H9 (cell line): ENCODE results near the gene HOMER1. TPM values are rescaled to one million over a fixed set of nuclear protein-coding genes. Genes with fewer than 3 reads are reported as not detected.

Source experiments
- DNase-seq: peaks from one replicate; pipeline ENCODE4 v3.0.0-alpha.2; 2017
- H2AFZ ChIP-seq: one replicate; pipeline ENCODE4 v1.6.1; 2013; ENCODE audit warnings: mild to moderate bottlenecking, low read length, control low read depth, moderate library complexity
- H2AK5ac ChIP-seq: 2 replicates; pipeline ENCODE4 v1.6.1; 2013; ENCODE audit warnings: low read length, control low read depth, mixed read lengths; ENCODE audit not compliant: insufficient read length
- H2BK120ac ChIP-seq: one replicate; pipeline ENCODE4 v1.6.1; 2013; ENCODE audit warnings: low read depth, mild to moderate bottlenecking, low read length, control low read depth, inconsistent platforms; ENCODE audit not compliant: poor library complexity, severe bottlenecking
- H2BK12ac ChIP-seq: 2 replicates; pipeline ENCODE4 v1.6.1; 2013; ENCODE audit warnings: low read length, control low read depth, mixed read lengths, low read depth; ENCODE audit not compliant: insufficient read length
- H2BK15ac ChIP-seq: 2 replicates; pipeline ENCODE4 v1.6.1; 2013; ENCODE audit warnings: low read depth, low read length, control low read depth
- H2BK20ac ChIP-seq: one replicate; pipeline ENCODE4 v1.6.1; 2013; ENCODE audit warnings: low read depth, mild to moderate bottlenecking, low read length, control low read depth, inconsistent platforms; ENCODE audit not compliant: poor library complexity, severe bottlenecking
- H2BK5ac ChIP-seq: 2 replicates; pipeline ENCODE4 v1.6.1; 2013; ENCODE audit warnings: low read length, control low read depth, mixed read lengths; ENCODE audit not compliant: insufficient read length
- H3K14ac ChIP-seq: 2 replicates; pipeline ENCODE4 v1.6.1; 2013; ENCODE audit warnings: low read length, control low read depth; ENCODE audit not compliant: insufficient read depth
- H3K18ac ChIP-seq: 2 replicates; pipeline ENCODE4 v1.6.1; 2013; ENCODE audit warnings: low read depth, mild to moderate bottlenecking, mixed read lengths, low read length, control low read depth; ENCODE audit not compliant: insufficient read length
- H3K23ac ChIP-seq: 2 replicates; pipeline ENCODE4 v1.6.1; 2013; ENCODE audit warnings: low read length, control low read depth, mixed read lengths, low read depth; ENCODE audit not compliant: insufficient read length
- H3K23me2 ChIP-seq: 2 replicates; pipeline ENCODE4 v1.6.1; 2013; ENCODE audit warnings: low read depth, mild to moderate bottlenecking, mixed read lengths, low read length, control low read depth; ENCODE audit not compliant: insufficient read length, poor library complexity, severe bottlenecking
- H3K27ac ChIP-seq: 2 replicates; pipeline ENCODE4 v1.5.1; 2013; ENCODE audit warnings: low read length, control low read depth, mixed read lengths, low read depth; ENCODE audit not compliant: insufficient read length
- H3K27me3 ChIP-seq: 2 replicates; pipeline ENCODE4 v1.6.1; 2013; ENCODE audit warnings: low read length, control low read depth, inconsistent platforms; ENCODE audit not compliant: insufficient read depth
- H3K4ac ChIP-seq: 2 replicates; pipeline ENCODE4 v1.6.1; 2013; ENCODE audit warnings: low read depth, mild to moderate bottlenecking, control low read depth, inconsistent platforms, low read length, moderate library complexity
- H3K4me1 ChIP-seq: 2 replicates; pipeline ENCODE4 v1.6.1; 2013; ENCODE audit warnings: low read length, control low read depth, inconsistent platforms; ENCODE audit not compliant: insufficient read depth
- H3K4me2 ChIP-seq: 2 replicates; pipeline ENCODE4 v1.6.1; 2013; ENCODE audit warnings: low read length, control low read depth, mixed read lengths; ENCODE audit not compliant: insufficient read length, insufficient read depth
- H3K56ac ChIP-seq: 2 replicates; pipeline ENCODE4 v1.6.1; 2013; ENCODE audit warnings: low read depth, mild to moderate bottlenecking, mixed read lengths, low read length, control low read depth; ENCODE audit not compliant: insufficient read length
- H3K79me1 ChIP-seq: 2 replicates; pipeline ENCODE4 v1.6.1; 2013; ENCODE audit warnings: low read depth, mild to moderate bottlenecking, moderate library complexity, low read length, control low read depth, inconsistent platforms; ENCODE audit not compliant: insufficient read depth, poor library complexity, severe bottlenecking
- H3K79me2 ChIP-seq: 2 replicates; pipeline ENCODE4 v1.6.1; 2013; ENCODE audit warnings: low read length, control low read depth, inconsistent platforms; ENCODE audit not compliant: insufficient read depth
- H3K9ac ChIP-seq: 2 replicates; pipeline ENCODE4 v1.6.1; 2013; ENCODE audit warnings: low read length, control low read depth, mixed read lengths; ENCODE audit not compliant: insufficient read length; ENCODE audit errors: extremely low read depth
- H3K9me3 ChIP-seq: one replicate; pipeline ENCODE4 v1.6.1; 2013; ENCODE audit warnings: low read depth, low read length, inconsistent platforms; ENCODE audit not compliant: control insufficient read depth
- H3T11ph ChIP-seq: one replicate; pipeline ENCODE4 v1.6.1; 2013; ENCODE audit warnings: mild to moderate bottlenecking, low read length, control low read depth, inconsistent platforms
- H4K20me1 ChIP-seq: one replicate; pipeline ENCODE4 v1.6.1; 2013; ENCODE audit not compliant: control insufficient read depth, insufficient read length, insufficient read depth
- H4K5ac ChIP-seq: 2 replicates; pipeline ENCODE4 v1.6.1; 2013; ENCODE audit warnings: low read depth, mild to moderate bottlenecking, mixed read lengths, low read length, control low read depth; ENCODE audit not compliant: insufficient read length
- H4K8ac ChIP-seq: replicated peaks from 2 replicates; pipeline ENCODE4 v1.6.1; 2013; ENCODE audit warnings: low read length, control low read depth, mixed read lengths, low read depth; ENCODE audit not compliant: insufficient read length
- H4K91ac ChIP-seq: 2 replicates; pipeline ENCODE4 v1.6.1; 2013; ENCODE audit warnings: low read depth, mild to moderate bottlenecking, moderate library complexity, mixed read lengths, low read length, control low read depth; ENCODE audit not compliant: insufficient read length
- H3K27ac Mint-ChIP-seq, 3 experiments: 2 replicates in 2 of 3; 3 replicates in 1 of 3; pipeline ENCODE4 v1.8.0; 2020 to 2021; ENCODE audit warnings: mixed read lengths in 3 of 3, mild to moderate bottlenecking in 1 of 3, moderate library complexity in 1 of 3
- H3K27me3 Mint-ChIP-seq: 2 replicates; pipeline ENCODE4 v1.8.0; 2021; ENCODE audit warnings: low read depth, mild to moderate bottlenecking, moderate library complexity, mixed read lengths
- H3K36me3 Mint-ChIP-seq, 3 experiments: 2 replicates in 2 of 3; 3 replicates in 1 of 3; pipeline ENCODE4 v1.8.0; 2020 to 2021; ENCODE audit warnings: low read depth in 3 of 3, mixed read lengths in 3 of 3; ENCODE audit not compliant: insufficient read depth in 1 of 3
- H3K4me1 Mint-ChIP-seq, 2 experiments: 2 replicates each; pipeline ENCODE4 v1.8.0; 2020; ENCODE audit warnings: mixed read lengths in 2 of 2
- H3K4me3 Mint-ChIP-seq, 2 experiments: 2 replicates in 1 of 2; 3 replicates in 1 of 2; pipeline ENCODE4 v1.8.0; 2020 to 2021; ENCODE audit warnings: mild to moderate bottlenecking in 2 of 2, mixed read lengths in 2 of 2, moderate library complexity in 1 of 2
- H3K9me3 Mint-ChIP-seq, 2 experiments: 2 replicates in 1 of 2; 3 replicates in 1 of 2; pipeline ENCODE4 v1.8.0; 2020; ENCODE audit warnings: mild to moderate bottlenecking in 2 of 2, mixed read lengths in 2 of 2, moderate library complexity in 1 of 2
- WGBS: extraction: QIAGEN DNeasy Blood & Tissue Kit; methylation state at CpG from one replicate; pipeline ENCODE4 v1.1.7; 2013; ENCODE audit warnings: missing lambda C conversion rate, low lambda C conversion rate, mixed read lengths; ENCODE audit not compliant: insufficient read length; ENCODE audit errors: extremely low coverage; 5-methylcytosine and 5-hydroxymethylcytosine counted together
- total RNA-seq: library from RNA; stranded (reverse); gene quantifications from 2 replicates; pipeline ENCODE4 v1.2.1, GENCODE V29; 2021
- TF ChIP-seq, protein P1 (sequence below): fragments of 200-600 bp; sonication (generic); conservative IDR thresholded peaks from 3 replicates; pipeline ENCODE4 v1.8.0; 2021; ENCODE audit warnings: antibody characterized with exemption, mild to moderate bottlenecking

The HOMER1 gene
- total RNA-seq, 1 experiment from 2014 or later = 39.5 TPM

DNA sequence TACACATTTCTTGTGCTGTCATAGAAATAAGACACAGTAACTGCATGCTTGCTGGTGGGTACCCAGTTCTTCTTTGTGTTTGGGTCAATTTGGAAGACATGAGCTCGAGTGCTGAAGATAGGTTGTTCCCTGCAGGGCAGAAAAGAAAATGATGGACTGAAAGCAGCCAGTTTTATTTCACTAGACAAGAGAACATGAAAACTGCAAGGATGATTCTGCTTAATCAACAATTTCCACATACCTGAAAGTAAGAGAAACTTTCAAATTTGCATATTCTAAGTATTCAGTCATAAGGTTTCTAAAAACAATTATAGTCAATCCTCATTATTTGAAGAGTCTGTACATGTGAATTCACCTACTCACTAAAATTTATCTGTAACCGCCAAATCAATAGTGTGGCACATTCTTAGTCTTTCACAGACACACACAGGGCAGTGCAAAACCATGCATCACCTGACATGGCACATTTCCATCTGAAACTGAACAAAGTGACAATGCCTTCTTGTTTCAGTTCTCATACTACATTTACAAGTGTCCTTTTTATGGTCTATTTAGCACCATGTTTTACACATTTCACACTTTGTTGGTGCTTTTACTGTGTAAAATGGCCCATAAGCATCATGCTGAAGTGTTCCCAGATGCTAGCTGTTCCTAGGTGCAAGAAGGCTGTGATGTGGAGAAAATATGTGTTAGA, 56.9 kb downstream of the HOMER1 start:
- no peak overlapping the region for H3K18ac ChIP-seq
- no peak overlapping the region for H2BK120ac ChIP-seq
- no peak overlapping the region for H3K4me2 ChIP-seq
- H3K27me3 ChIP-seq = no peaks in the 10 kb centered on the region
- Mint-ChIP-seq H3K36me3 (peaks cover 2 to 18% (median 10%) of the 10 kb centered on the region in 3 experiments; a peak in 5 of 7 replicates), H3K4me1 (no peaks in the 10 kb centered on the region), H3K27ac (no peak overlapping the region), H3K4me3 (no peak overlapping the region), H3K9me3 (no peaks in the 10 kb centered on the region), H3K27me3 (no peaks in the 10 kb centered on the region)
- no peak overlapping the region for H3T11ph ChIP-seq
- H3K9ac ChIP-seq = no peak overlapping the region
- no peak for DNase-seq
- H3K9me3 ChIP-seq = no peaks in the 10 kb centered on the region
- peaks cover 3% of the 10 kb centered on the region; the same call in 1 of the 2 replicates for H3K79me2 ChIP-seq
- H3K4ac ChIP-seq = no peak overlapping the region
- no peak overlapping the region for H3K56ac ChIP-seq
- H3K79me1 ChIP-seq = peaks cover 3% of the 10 kb centered on the region
- H2BK15ac ChIP-seq = no peak overlapping the region
- H2AK5ac ChIP-seq = no peak overlapping the region
- no peak overlapping the region for H2BK5ac ChIP-seq
- H3K27ac ChIP-seq = no peak overlapping the region
- H3K14ac ChIP-seq = no peak overlapping the region
- H4K5ac ChIP-seq = no peak overlapping the region
- H2AFZ ChIP-seq = no peak overlapping the region
- no peaks in the 10 kb centered on the region for H3K23me2 ChIP-seq
- no CpG with 5 or more reads among the region's 2 CpGs for WGBS
- H3K4me1 ChIP-seq = no peaks in the 10 kb centered on the region
- H3K23ac ChIP-seq = no peak overlapping the region
- no peak overlapping the region for H4K91ac ChIP-seq
- TF ChIP-seq, protein P1, sequence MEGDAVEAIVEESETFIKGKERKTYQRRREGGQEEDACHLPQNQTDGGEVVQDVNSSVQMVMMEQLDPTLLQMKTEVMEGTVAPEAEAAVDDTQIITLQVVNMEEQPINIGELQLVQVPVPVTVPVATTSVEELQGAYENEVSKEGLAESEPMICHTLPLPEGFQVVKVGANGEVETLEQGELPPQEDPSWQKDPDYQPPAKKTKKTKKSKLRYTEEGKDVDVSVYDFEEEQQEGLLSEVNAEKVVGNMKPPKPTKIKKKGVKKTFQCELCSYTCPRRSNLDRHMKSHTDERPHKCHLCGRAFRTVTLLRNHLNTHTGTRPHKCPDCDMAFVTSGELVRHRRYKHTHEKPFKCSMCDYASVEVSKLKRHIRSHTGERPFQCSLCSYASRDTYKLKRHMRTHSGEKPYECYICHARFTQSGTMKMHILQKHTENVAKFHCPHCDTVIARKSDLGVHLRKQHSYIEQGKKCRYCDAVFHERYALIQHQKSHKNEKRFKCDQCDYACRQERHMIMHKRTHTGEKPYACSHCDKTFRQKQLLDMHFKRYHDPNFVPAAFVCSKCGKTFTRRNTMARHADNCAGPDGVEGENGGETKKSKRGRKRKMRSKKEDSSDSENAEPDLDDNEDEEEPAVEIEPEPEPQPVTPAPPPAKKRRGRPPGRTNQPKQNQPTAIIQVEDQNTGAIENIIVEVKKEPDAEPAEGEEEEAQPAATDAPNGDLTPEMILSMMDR = no peak
- H2BK12ac ChIP-seq = no peak overlapping the region
- no peak overlapping the region for H4K8ac ChIP-seq
- H4K20me1 ChIP-seq = no peaks in the 10 kb centered on the region
- H2BK20ac ChIP-seq = no peak overlapping the region
